HCT116 (cell line): ENCODE measurements around the gene SYCE1. TPM values are rescaled to one million over a fixed set of nuclear protein-coding genes. Genes with fewer than 3 reads are reported as not detected.

ENCODE experiments used
- ATAC-seq: fragments of 200-7000 bp; cut with Tn5 transposase; 2 replicates; pipeline ENCODE4 v1.9.1; 2020; ENCODE audit warnings: mild to moderate bottlenecking, moderate library complexity
- BruUV-seq: library from RNA; stranded (reverse); fragments of 400-500 nt; replicated peaks from 2 replicates; lab custom pipeline; 2021; lab: Mats Ljungman, UMichigan
- CTCF ChIA-PET: fragments of 300-600 bp; sonication (Branson Sonifier 250); formaldehyde crosslinking; loops from one replicate; lab custom pipeline; 2021; ENCODE audit warnings: antibody characterized with exemption; lab: Charles Lee
- POLR2A ChIA-PET: fragments of 300-600, 350-600 bp; sonication (Branson Sonifier 250); formaldehyde crosslinking; loops from one replicate; lab custom pipeline; 2021; ENCODE audit warnings: antibody characterized with exemption; lab: Charles Lee
- RAD21 ChIA-PET, 2 experiments: fragments of 300-600 bp; sonication (Branson Sonifier 250); formaldehyde crosslinking; loops; one replicate each; lab custom pipeline; 2023; ENCODE audit warnings: low total read pairs in 2 of 2; ENCODE audit not compliant: uncharacterized antibody in 2 of 2, unreplicated experiment in 2 of 2, low non-redundant PET in 1 of 2; lab: Charles Lee
- DNase-seq: peaks from one replicate; pipeline ENCODE4 v3.0.0-alpha.2; 2010; ENCODE audit warnings: low read depth, low spot score
- H2AFZ ChIP-seq: fragments of 200-600 bp; shearing (Covaris generic), sonication (generic); 2 replicates; pipeline ENCODE4 v1.6.1; 2017; ENCODE audit warnings: low read depth, mixed run types, mixed read lengths, antibody characterized with exemption, low read length; ENCODE audit not compliant: poor library complexity, severe bottlenecking
- H3K27ac ChIP-seq: 2 replicates; pipeline ENCODE4 v1.5.1; 2012; ENCODE audit warnings: low read depth, low read length
- H3K27me3 ChIP-seq: fragments of 200-600 bp; sonication (generic); 2 replicates; pipeline ENCODE4 v1.6.1; 2016; ENCODE audit warnings: mixed run types, low read length, mixed read lengths; ENCODE audit not compliant: insufficient read depth
- H3K36me3 ChIP-seq, 2 experiments: fragments of 200-500 bp in 1 of 2; fragments of 200-600 bp in 1 of 2; sonication (Bioruptor generic) in 1 of 2; sonication (generic) in 1 of 2; 2 replicates each; pipeline versions ENCODE4 v1.5.1 to v1.6.1; 2014 to 2016; ENCODE audit warnings: low read length in 2 of 2, inconsistent platforms in 1 of 2, mixed read lengths in 1 of 2, mixed run types in 1 of 2; ENCODE audit not compliant: insufficient read depth in 2 of 2, control insufficient read depth in 1 of 2
- H3K4me1 ChIP-seq, 2 experiments: fragments of 200-600 bp in 1 of 2; sonication (generic) in 1 of 2; 2 replicates each; pipeline versions ENCODE4 v1.5.1 to v1.6.1; 2012 to 2017; ENCODE audit warnings: low read length in 2 of 2, inconsistent platforms in 1 of 2, mild to moderate bottlenecking in 1 of 2, mixed read lengths in 1 of 2, mixed run types in 1 of 2, moderate library complexity in 1 of 2; ENCODE audit not compliant: insufficient read depth in 2 of 2, control insufficient read depth in 1 of 2
- H3K4me2 ChIP-seq: fragments of 200-600 bp; sonication (generic); 2 replicates; pipeline ENCODE4 v1.6.1; 2017; ENCODE audit warnings: mixed run types, low read length, mixed read lengths
- H3K4me3 ChIP-seq, 2 experiments: fragments of 200-600 bp in 1 of 2; sonication (generic) in 1 of 2; replicated peaks in 1 of 2; 2 replicates each; pipeline ENCODE4 v1.5.1; 2011 to 2016; ENCODE audit warnings: low read length in 2 of 2, control low read depth in 1 of 2, low read depth in 1 of 2, mild to moderate bottlenecking in 1 of 2, mixed read lengths in 1 of 2, mixed run types in 1 of 2
- H3K79me2 ChIP-seq: fragments of 200-600 bp; sonication (generic); 2 replicates; pipeline ENCODE4 v1.6.1; 2017; ENCODE audit warnings: mild to moderate bottlenecking, mixed run types, low read length, moderate library complexity, mixed read lengths; ENCODE audit not compliant: insufficient read depth
- H3K9ac ChIP-seq: fragments of 200-600 bp; sonication (generic); 2 replicates; pipeline ENCODE4 v1.6.1; 2016; ENCODE audit warnings: low read length, mixed read lengths
- H3K9me2 ChIP-seq: fragments of 200-600 bp; sonication (generic), shearing (Covaris generic); 2 replicates; pipeline ENCODE4 v1.6.1; 2017; ENCODE audit warnings: mixed run types, mild to moderate bottlenecking, moderate library complexity; ENCODE audit not compliant: insufficient read depth
- H3K9me3 ChIP-seq, 2 experiments: fragments of 200-500 bp in 1 of 2; fragments of 200-600 bp in 1 of 2; sonication (Bioruptor generic) in 1 of 2; sonication (generic) in 1 of 2; 2 replicates each; pipeline ENCODE4 v1.6.1; 2014 to 2017; ENCODE audit warnings: low read length in 2 of 2, mixed read lengths in 2 of 2, inconsistent platforms in 1 of 2, low read depth in 1 of 2, mild to moderate bottlenecking in 1 of 2, mixed run types in 1 of 2, moderate library complexity in 1 of 2; ENCODE audit not compliant: control insufficient read depth in 1 of 2, insufficient read depth in 1 of 2
- H4K20me1 ChIP-seq: fragments of 200-600 bp; sonication (generic), shearing (Covaris generic); 2 replicates; pipeline ENCODE4 v1.6.1; 2017; ENCODE audit warnings: mixed run types, mild to moderate bottlenecking, moderate library complexity; ENCODE audit not compliant: insufficient read depth
- ATF3 ChIP-seq: IDR thresholded peaks from 2 replicates; pipeline ENCODE4 v1.6.1; 2012
- CEBPB ChIP-seq: IDR thresholded peaks from 2 replicates; pipeline ENCODE4 v1.6.1; 2012; ENCODE audit warnings: low read depth
- EGR1 ChIP-seq: IDR thresholded peaks from 2 replicates; pipeline ENCODE4 v1.6.1; 2012; ENCODE audit warnings: low read depth
- EZH2phosphoT487 ChIP-seq: fragments of 200-600 bp; IDR thresholded peaks from 2 replicates; pipeline ENCODE4 v1.6.1; 2018; ENCODE audit warnings: antibody characterized with exemption, borderline replicate concordance
- RAD21 ChIP-seq: IDR thresholded peaks from 2 replicates; pipeline ENCODE4 v1.6.1; 2012; ENCODE audit warnings: low read depth, mild to moderate bottlenecking
- SIN3A ChIP-seq: IDR thresholded peaks from 2 replicates; pipeline ENCODE4 v1.6.1; 2012; ENCODE audit warnings: low read depth
- SP1 ChIP-seq: IDR thresholded peaks from 2 replicates; pipeline ENCODE4 v1.6.1; 2012; ENCODE audit warnings: low read depth
- YY1 ChIP-seq: IDR thresholded peaks from 2 replicates; pipeline ENCODE4 v1.6.1; 2011; ENCODE audit warnings: low read length, low read depth, moderate library complexity, mild to moderate bottlenecking; ENCODE audit not compliant: insufficient replicate concordance; ENCODE audit errors: extremely low read depth
- ZBTB33 ChIP-seq: IDR thresholded peaks from 2 replicates; pipeline ENCODE4 v1.6.1; 2011; ENCODE audit warnings: mild to moderate bottlenecking, low read length, moderate library complexity; ENCODE audit not compliant: insufficient replicate concordance; ENCODE audit errors: extremely low read depth
- ZNF274 ChIP-seq: fragments of 200-500 bp; sonication (Bioruptor generic); IDR thresholded peaks from 2 replicates; pipeline ENCODE4 v1.6.1; 2014; ENCODE audit warnings: mild to moderate bottlenecking, low read depth, low read length, inconsistent platforms
- intact Hi-C: fragments of 100-400 bp; cut with micrococcal nuclease; formaldehyde crosslinking; loops from 2 replicates; pipeline ENCODE4 v1.10.0; 2022
- total RNA-seq: library from RNA; stranded (reverse); gene quantifications from one replicate; pipeline ENCODE4 v1.2.1, GENCODE V29; 2021; ENCODE audit not compliant: unreplicated experiment

The SYCE1 gene
- total RNA-seq, 1 experiment from 2014 or later = not detected

GRCh38 chr10:133568287-133568614 is 2.9 kb upstream of the SYCE1 start:
- intact Hi-C loops = no loop called here
- Histone ChIP-seq H3K4me3 (no peak overlapping the region), H3K9me2 (no peaks in the 10 kb centered on the region), H3K27ac (no peak overlapping the region), H3K27me3 (no peaks in the 10 kb centered on the region), H3K36me3 (no peaks in the 10 kb centered on the region), H3K9ac (no peak overlapping the region), H2AFZ (no peak overlapping the region), H3K79me2 (no peaks in the 10 kb centered on the region), H3K9me3 (no peaks in the 10 kb centered on the region), H4K20me1 (no peaks in the 10 kb centered on the region), H3K4me2 (no peak overlapping the region), H3K4me1 (no peaks in the 10 kb centered on the region)
- ChIA-PET RAD21 (no interaction called here), POLR2A (no interaction called here), CTCF (no interaction called here)
- DNase-seq (no peak), ATAC-seq (no peak)
- BruUV-seq = no TSS peak
- TF ChIP-seq SIN3A (no peak), SP1 (no peak), ZBTB33 (no peak), EGR1 (no peak), CEBPB (no peak), ATF3 (no peak), YY1 (no peak), RAD21 (no peak), EZH2phosphoT487 (no peak), ZNF274 (no peak)
